Fibroblast of the conjunctiva (primary cell): ENCODE results near the gene CREB3L2.
"Not testable (repeated sequence)": the region's sequence is repeated elsewhere in the genome, so short reads cannot be mapped to it uniquely, and the experiment has no call there.

Source experiments
- DNase-seq: peaks from one replicate; pipeline ENCODE4 v3.0.0-alpha.2; 2010; ENCODE audit warnings: low read depth

The CREB3L2 gene

GRCh38 chr7:138014201-138014600, 12.3 kb upstream of the CREB3L2 start:
- DNase-seq: not testable (repeated sequence)

GRCh38 chr7:138009350-138009653, 7.4 kb upstream of the CREB3L2 start:
- no peak for DNase-seq

GRCh38 chr7:138008588-138009349, 6.9 kb upstream of the CREB3L2 start:
- DNase-seq: no peak

- DNase-seq: no peak
These were observed 6.2 kb upstream of the CREB3L2 start for GRCh38 chr7:138008019-138008587.

GRCh38 chr7:138006106-138006505, 4.2 kb upstream of the CREB3L2 start:
- DNase-seq: no peak

GRCh38 chr7:138004936-138005335, 3.0 kb upstream of the CREB3L2 start:
- no peak for DNase-seq

GRCh38 chr7:138004046-138004445, 2.2 kb upstream of the CREB3L2 start:
- no peak for DNase-seq

- DNase-seq: no peak
These were observed 923 bp upstream of the CREB3L2 start for GRCh38 chr7:138002828-138003189.

- DNase-seq: peak; percentile 100
These were observed 376 bp upstream of the CREB3L2 start for GRCh38 chr7:138002096-138002827.

GRCh38 chr7:138000081-138000701, 1.7 kb downstream of the CREB3L2 start:
- peak; percentile 79 for DNase-seq

- DNase-seq: no peak
These were observed 2.3 kb downstream of the CREB3L2 start for GRCh38 chr7:137999496-138000080.

- DNase-seq: no peak
These were observed 3.6 kb downstream of the CREB3L2 start for GRCh38 chr7:137998250-137998649.

GRCh38 chr7:137996871-137997270, 5.0 kb downstream of the CREB3L2 start:
- no peak for DNase-seq

GRCh38 chr7:137996386-137996851, 5.5 kb downstream of the CREB3L2 start:
- DNase-seq: no peak

- DNase-seq: no peak
These were observed 7.7 kb downstream of the CREB3L2 start for GRCh38 chr7:137994216-137994615.

GRCh38 chr7:137993395-137993743, 8.5 kb downstream of the CREB3L2 start:
- no peak for DNase-seq

- peak; percentile 93 for DNase-seq
These were observed 9.1 kb downstream of the CREB3L2 start for GRCh38 chr7:137992550-137993394.

- no peak for DNase-seq
These were observed 9.8 kb downstream of the CREB3L2 start for GRCh38 chr7:137992104-137992549.

- DNase-seq: no peak
These were observed 11.5 kb downstream of the CREB3L2 start for GRCh38 chr7:137990251-137990941.

- DNase-seq: no peak
These were observed 12.3 kb downstream of the CREB3L2 start for GRCh38 chr7:137989590-137989989.

GRCh38 chr7:137989094-137989493, 12.8 kb downstream of the CREB3L2 start:
- no peak for DNase-seq
